Measurements from ENCODE around the gene BCL7C.

- TF ChIP-seq GATA2 (IDR thresholded peaks at IDR 0.05; ENCODE audit: low read depth, low read length) (no peak), GATA3 (IDR thresholded peaks at IDR 0.05; ENCODE audit: low read depth, low read length) (no peak)
Measured at GRCh38 chr16:30844346-30844670, 49.6 kb downstream of the BCL7C start.
